Stimulated activated naive CD8-positive, alpha-beta T cell treated with anti-CD3 and anti-CD28 coated beads, Interleukin-15, Interleukin-2, amounts not matched to agents 100 ng/mL and 50 ng/mL, for 24 hours (primary cell): Measurements from ENCODE around the gene TMC1.

Experiments used
- H3K27ac Mint-ChIP-seq: one replicate; pipeline ENCODE4 v1.8.0; 2021; ENCODE audit warnings: mild to moderate bottlenecking, mixed read lengths
- H3K27me3 Mint-ChIP-seq: one replicate; pipeline ENCODE4 v1.8.0; 2021; ENCODE audit warnings: mixed read lengths
- H3K36me3 Mint-ChIP-seq: one replicate; pipeline ENCODE4 v1.8.0; 2021; ENCODE audit warnings: low read depth, mixed read lengths
- H3K4me1 Mint-ChIP-seq: one replicate; pipeline ENCODE4 v1.8.0; 2021; ENCODE audit warnings: low read depth, mixed read lengths
- H3K4me3 Mint-ChIP-seq: one replicate; pipeline ENCODE4 v1.8.0; 2021; ENCODE audit warnings: mild to moderate bottlenecking, mixed read lengths
- H3K9me3 Mint-ChIP-seq: one replicate; pipeline ENCODE4 v1.8.0; 2021; ENCODE audit warnings: mixed read lengths

Gene TMC1

GRCh38 chr9:72753266-72753893, 232.0 kb downstream of the TMC1 start:
- Mint-ChIP-seq H3K4me1 (no peaks in the 10 kb centered on the region), H3K27me3 (peaks cover 7% of the 10 kb centered on the region), H3K4me3 (no peak overlapping the region), H3K27ac (no peak overlapping the region), H3K9me3 (no peaks in the 10 kb centered on the region), H3K36me3 (no peaks in the 10 kb centered on the region)

GRCh38 chr9:72755836-72756235, 234.4 kb downstream of the TMC1 start:
- Mint-ChIP-seq H3K27ac (no peak overlapping the region), H3K27me3 (peaks cover 14% of the 10 kb centered on the region), H3K9me3 (no peaks in the 10 kb centered on the region), H3K36me3 (no peaks in the 10 kb centered on the region), H3K4me1 (no peaks in the 10 kb centered on the region), H3K4me3 (no peak overlapping the region)

GRCh38 chr9:72758944-72759343, 237.5 kb downstream of the TMC1 start:
- Mint-ChIP-seq H3K27ac (no peak overlapping the region), H3K36me3 (no peaks in the 10 kb centered on the region), H3K27me3 (peaks cover 14% of the 10 kb centered on the region), H3K4me1 (no peaks in the 10 kb centered on the region), H3K9me3 (no peaks in the 10 kb centered on the region), H3K4me3 (no peak overlapping the region)

- Mint-ChIP-seq H3K36me3 (no peaks in the 10 kb centered on the region), H3K9me3 (no peaks in the 10 kb centered on the region), H3K4me1 (no peaks in the 10 kb centered on the region), H3K27ac (no peak overlapping the region), H3K27me3 (peaks cover 7% of the 10 kb centered on the region), H3K4me3 (no peak overlapping the region)
Observed at GRCh38 chr9:72763022-72763421, 241.6 kb downstream of the TMC1 start.

GRCh38 chr9:72769546-72769945, 248.1 kb downstream of the TMC1 start:
- Mint-ChIP-seq H3K9me3 (no peaks in the 10 kb centered on the region), H3K36me3 (no peaks in the 10 kb centered on the region), H3K27me3 (no peaks in the 10 kb centered on the region), H3K27ac (no peak overlapping the region), H3K4me1 (no peaks in the 10 kb centered on the region), H3K4me3 (no peak overlapping the region)

- H3K9me3 Mint-ChIP-seq = no peaks in the 10 kb centered on the region
- H3K4me3 Mint-ChIP-seq = no peak overlapping the region
- H3K27ac Mint-ChIP-seq = no peak overlapping the region
- H3K36me3 Mint-ChIP-seq = no peaks in the 10 kb centered on the region
- H3K27me3 Mint-ChIP-seq = no peaks in the 10 kb centered on the region
- H3K4me1 Mint-ChIP-seq = no peaks in the 10 kb centered on the region
Observed at GRCh38 chr9:72772661-72773060, 251.3 kb downstream of the TMC1 start.

- Mint-ChIP-seq H3K27ac (no peak overlapping the region), H3K36me3 (no peaks in the 10 kb centered on the region), H3K4me3 (no peak overlapping the region), H3K27me3 (no peaks in the 10 kb centered on the region), H3K9me3 (no peaks in the 10 kb centered on the region), H3K4me1 (no peaks in the 10 kb centered on the region)
Observed at GRCh38 chr9:72773570-72773969, 252.2 kb downstream of the TMC1 start.

- no peak overlapping the region for H3K27ac Mint-ChIP-seq
- H3K36me3 Mint-ChIP-seq = no peaks in the 10 kb centered on the region
- H3K4me1 Mint-ChIP-seq = no peaks in the 10 kb centered on the region
- peaks cover 4% of the 10 kb centered on the region for H3K27me3 Mint-ChIP-seq
- no peak overlapping the region for H3K4me3 Mint-ChIP-seq
- H3K9me3 Mint-ChIP-seq = no peaks in the 10 kb centered on the region
Observed at GRCh38 chr9:72775570-72775969, 254.2 kb downstream of the TMC1 start.

- Mint-ChIP-seq H3K4me3 (no peak overlapping the region), H3K36me3 (no peaks in the 10 kb centered on the region), H3K4me1 (no peaks in the 10 kb centered on the region), H3K27ac (no peak overlapping the region), H3K27me3 (peaks cover 12% of the 10 kb centered on the region), H3K9me3 (no peaks in the 10 kb centered on the region)
Observed at GRCh38 chr9:72779614-72780013, 258.2 kb downstream of the TMC1 start.

- H3K9me3 Mint-ChIP-seq = no peaks in the 10 kb centered on the region
- H3K27ac Mint-ChIP-seq = no peak overlapping the region
- no peaks in the 10 kb centered on the region for H3K36me3 Mint-ChIP-seq
- no peaks in the 10 kb centered on the region for H3K4me1 Mint-ChIP-seq
- no peak overlapping the region for H3K4me3 Mint-ChIP-seq
- no peaks in the 10 kb centered on the region for H3K27me3 Mint-ChIP-seq
Observed at GRCh38 chr9:72786948-72787347, 265.5 kb downstream of the TMC1 start.

- Mint-ChIP-seq H3K4me1 (no peaks in the 10 kb centered on the region), H3K27me3 (peaks cover under 1% of the 10 kb centered on the region), H3K9me3 (no peaks in the 10 kb centered on the region), H3K4me3 (no peak overlapping the region), H3K27ac (no peak overlapping the region), H3K36me3 (no peaks in the 10 kb centered on the region)
Observed at GRCh38 chr9:72788966-72789735, 267.7 kb downstream of the TMC1 start.

- Mint-ChIP-seq H3K27me3 (peaks cover 8% of the 10 kb centered on the region), H3K9me3 (no peaks in the 10 kb centered on the region), H3K27ac (no peak overlapping the region), H3K36me3 (no peaks in the 10 kb centered on the region), H3K4me3 (no peak overlapping the region), H3K4me1 (no peaks in the 10 kb centered on the region)
Observed at GRCh38 chr9:72789885-72790284, 268.5 kb downstream of the TMC1 start.

- H3K4me3 Mint-ChIP-seq = no peak overlapping the region
- H3K36me3 Mint-ChIP-seq = no peaks in the 10 kb centered on the region
- H3K4me1 Mint-ChIP-seq = no peaks in the 10 kb centered on the region
- H3K27ac Mint-ChIP-seq = no peak overlapping the region
- peaks cover 11% of the 10 kb centered on the region for H3K27me3 Mint-ChIP-seq
- H3K9me3 Mint-ChIP-seq = peaks cover 6% of the 10 kb centered on the region
Observed at GRCh38 chr9:72790989-72791388, 269.6 kb downstream of the TMC1 start.

- H3K36me3 Mint-ChIP-seq = no peaks in the 10 kb centered on the region
- H3K4me3 Mint-ChIP-seq = no peak overlapping the region
- peaks cover 11% of the 10 kb centered on the region for H3K27me3 Mint-ChIP-seq
- H3K9me3 Mint-ChIP-seq = peaks cover 10% of the 10 kb centered on the region
- no peaks in the 10 kb centered on the region for H3K4me1 Mint-ChIP-seq
- H3K27ac Mint-ChIP-seq = no peak overlapping the region
Observed at GRCh38 chr9:72791436-72791835, 270.0 kb downstream of the TMC1 start.

GRCh38 chr9:72794946-72795345, 273.5 kb downstream of the TMC1 start:
- Mint-ChIP-seq H3K27me3 (peaks cover 18% of the 10 kb centered on the region), H3K4me1 (no peaks in the 10 kb centered on the region), H3K9me3 (peaks cover 10% of the 10 kb centered on the region), H3K4me3 (no peak overlapping the region), H3K36me3 (no peaks in the 10 kb centered on the region), H3K27ac (no peak overlapping the region)
